HG03575 (cell line): ENCODE measurements around the gene PEPD.

Source experiments
- ATAC-seq: cut with Tn5 transposase; IDR thresholded peaks from one replicate; pipeline ENCODE4 v1.9.1; 2021; ENCODE audit not compliant: unreplicated experiment, insufficient number of reproducible peaks, low FRiP score; ENCODE audit errors: extremely low read depth

Gene PEPD

GRCh38 chr19:33363476-33363875, 158.1 kb downstream of the PEPD start:
- no peak for ATAC-seq

GRCh38 chr19:33362508-33363228, 158.9 kb downstream of the PEPD start:
- no peak for ATAC-seq

GRCh38 chr19:33359581-33359980, 162.0 kb downstream of the PEPD start:
- ATAC-seq, result no peak

- no peak for ATAC-seq
Observed at GRCh38 chr19:33358408-33358807, 163.2 kb downstream of the PEPD start.

DNA sequence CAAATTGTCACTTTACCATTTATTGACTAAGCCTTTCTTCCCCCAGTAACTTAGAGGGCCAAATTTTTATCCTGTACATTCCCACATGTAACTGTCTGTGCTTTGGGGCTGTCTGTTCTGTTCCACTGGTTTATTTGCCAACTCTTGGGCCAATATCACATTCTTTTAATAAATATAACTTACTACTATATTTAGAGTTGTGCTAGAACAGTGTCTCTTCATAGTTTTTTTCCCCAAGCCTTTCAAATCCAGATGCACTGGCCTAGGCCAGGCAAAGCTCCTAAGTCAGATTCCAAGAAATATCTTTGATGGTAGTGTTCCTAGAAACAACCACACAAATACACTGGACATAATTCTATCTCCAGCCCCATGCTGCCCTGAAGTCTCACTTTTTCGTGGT, 164.0 kb downstream of the PEPD start:
- ATAC-seq, result no peak

- no peak for ATAC-seq
Observed at GRCh38 chr19:33355535-33355934, 166.1 kb downstream of the PEPD start.

- ATAC-seq, result no peak
Observed at GRCh38 chr19:33350538-33351309, 170.9 kb downstream of the PEPD start.

DNA sequence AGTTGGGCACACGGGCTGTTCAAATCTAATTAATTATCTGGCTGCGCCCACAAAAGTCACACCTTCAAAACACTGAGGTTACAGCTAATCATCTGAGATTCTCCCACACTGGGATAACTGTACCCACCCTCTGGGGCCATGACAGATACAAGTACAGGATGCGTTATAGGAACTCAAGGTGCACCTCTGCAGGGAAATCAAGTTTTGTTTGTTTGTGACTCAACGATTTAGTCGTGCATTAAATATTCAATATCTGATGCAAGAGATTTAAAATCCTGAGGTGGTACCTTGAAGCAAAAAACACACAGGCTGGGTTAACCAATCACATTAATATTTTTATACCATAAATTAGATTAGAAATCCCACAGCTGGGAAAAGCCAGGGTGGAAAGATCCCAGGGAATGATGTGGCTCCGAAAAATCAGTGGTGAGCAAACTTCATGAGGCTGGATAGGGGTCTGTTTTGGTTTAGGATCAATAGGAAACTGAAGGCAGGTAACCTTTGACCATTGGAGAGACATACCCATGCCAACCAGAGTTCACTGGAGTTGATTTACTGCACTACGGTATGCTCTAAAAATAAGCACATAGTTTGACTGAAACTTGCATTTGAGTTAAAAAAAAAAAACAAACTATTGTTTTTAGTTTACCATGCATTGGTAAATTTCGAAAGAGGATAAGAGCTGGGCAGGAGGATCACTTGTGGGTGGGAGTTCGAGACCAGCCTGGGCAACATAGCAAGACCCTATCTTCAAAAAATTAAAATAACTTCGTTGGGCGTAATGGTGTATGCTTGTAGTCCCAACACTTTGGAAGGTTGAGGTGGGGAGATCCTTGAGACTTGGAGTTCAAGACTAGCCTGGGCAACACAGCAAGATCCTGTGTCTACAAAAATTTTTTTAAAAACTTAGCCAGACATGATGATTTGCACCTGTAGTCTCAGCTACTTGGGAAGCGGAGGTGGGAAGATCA, 172.0 kb downstream of the PEPD start:
- no peak for ATAC-seq

DNA sequence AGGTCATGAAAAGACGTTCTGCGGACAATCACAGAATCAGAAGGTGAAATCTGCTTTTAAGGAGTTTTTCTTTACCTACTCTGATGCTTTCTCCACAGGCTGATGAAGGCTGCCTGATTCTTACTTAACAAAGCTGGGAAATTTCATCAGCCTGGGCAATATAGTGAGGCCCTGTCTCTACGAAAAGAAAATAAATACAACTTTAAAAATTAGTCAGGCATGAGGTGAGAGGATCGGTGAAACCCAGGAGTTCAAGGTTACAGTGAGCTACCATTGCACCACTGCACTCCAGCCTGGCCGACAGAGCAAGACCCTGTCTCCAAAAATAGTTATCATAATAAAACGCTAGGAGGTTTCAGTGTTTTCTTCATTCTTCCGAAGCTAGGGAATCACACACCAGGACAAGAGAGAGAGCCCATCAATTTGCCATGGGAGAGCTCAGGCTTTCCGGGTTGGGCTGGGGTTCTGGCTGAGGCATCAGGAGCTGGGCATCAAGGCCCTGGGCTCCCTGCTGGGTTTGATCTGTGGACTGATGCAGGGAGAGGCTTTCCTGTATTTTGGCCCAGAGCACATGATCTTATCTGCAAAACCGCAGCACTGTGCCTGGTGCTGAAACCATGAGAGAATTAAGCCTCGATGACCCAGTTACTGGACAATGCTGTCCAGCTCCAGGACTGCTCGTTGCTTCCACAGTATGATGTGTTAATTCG, 173.1 kb downstream of the PEPD start:
- no peak for ATAC-seq

- no peak for ATAC-seq
Observed at GRCh38 chr19:33347300-33347699, 174.3 kb downstream of the PEPD start.

GRCh38 chr19:33346665-33347064, 174.9 kb downstream of the PEPD start:
- ATAC-seq, result no peak

DNA sequence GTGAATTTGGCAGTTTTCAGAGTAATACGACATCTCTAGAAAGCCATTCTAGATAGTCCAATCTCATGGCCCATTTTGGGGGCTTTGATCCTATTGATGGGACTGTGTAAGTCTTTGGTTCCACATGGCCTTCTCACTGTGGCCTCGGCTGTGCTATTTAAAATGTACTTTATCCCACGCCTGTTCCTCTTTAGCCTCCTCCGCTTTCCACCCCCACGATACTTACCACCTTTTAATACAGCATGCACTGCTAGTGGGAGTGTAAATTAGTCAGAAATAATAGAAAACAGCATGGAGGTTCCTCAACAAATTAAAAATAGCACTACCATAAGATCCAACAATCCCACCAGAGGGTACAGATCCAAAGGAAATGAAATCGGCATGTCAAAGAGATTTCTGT, 176.4 kb downstream of the PEPD start:
- ATAC-seq, result no peak

DNA sequence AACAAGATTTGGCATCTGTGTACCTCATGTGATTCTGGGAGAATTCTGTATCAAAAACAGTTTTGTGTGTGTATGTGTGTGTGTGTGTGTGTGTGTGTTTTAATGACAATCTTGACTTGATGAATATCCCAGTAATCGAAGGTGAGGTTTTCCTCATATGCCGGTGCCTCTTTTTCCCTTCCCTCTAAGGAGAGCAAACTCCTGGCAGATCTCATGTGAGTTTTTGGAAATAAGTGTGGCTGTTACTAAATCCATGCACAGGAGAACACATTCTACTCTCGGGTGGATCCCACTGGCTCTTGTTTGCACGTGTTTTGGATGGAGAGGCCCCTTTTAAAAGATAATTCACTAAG, 177.0 kb downstream of the PEPD start:
- no peak for ATAC-seq

DNA sequence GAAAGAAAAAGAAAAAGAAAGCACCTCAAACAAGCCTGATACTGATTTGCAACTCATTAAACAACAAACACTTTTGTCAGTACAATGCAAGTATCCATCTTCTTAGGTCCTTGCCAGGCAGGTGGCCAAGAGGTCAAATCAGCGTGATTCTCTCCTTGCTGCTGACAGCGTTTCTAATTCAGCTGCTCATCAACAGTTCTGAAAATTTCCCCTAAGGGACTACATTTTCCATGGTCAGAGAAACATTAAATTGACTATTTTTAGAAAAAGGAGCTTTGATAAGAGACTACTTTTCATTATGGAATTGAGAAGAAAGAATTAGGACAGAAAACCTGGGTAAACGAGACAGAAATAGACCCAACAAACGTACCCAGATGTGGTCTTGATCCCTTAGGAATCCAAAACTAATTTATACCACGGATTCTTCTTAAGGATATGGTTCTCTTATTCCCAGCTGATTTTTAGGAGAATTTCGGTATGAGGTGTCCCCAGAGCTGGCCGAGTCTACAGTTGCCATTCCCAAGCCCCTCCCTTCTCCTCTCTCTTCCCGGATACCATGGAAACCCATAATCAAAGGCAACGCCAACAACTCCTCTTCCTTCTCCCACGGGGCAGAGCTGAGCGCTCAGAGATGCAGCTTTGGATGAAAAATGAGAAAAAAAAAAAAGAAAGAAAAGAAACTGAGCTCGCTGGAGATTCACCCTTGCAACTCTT, 177.6 kb downstream of the PEPD start:
- no peak for ATAC-seq

DNA sequence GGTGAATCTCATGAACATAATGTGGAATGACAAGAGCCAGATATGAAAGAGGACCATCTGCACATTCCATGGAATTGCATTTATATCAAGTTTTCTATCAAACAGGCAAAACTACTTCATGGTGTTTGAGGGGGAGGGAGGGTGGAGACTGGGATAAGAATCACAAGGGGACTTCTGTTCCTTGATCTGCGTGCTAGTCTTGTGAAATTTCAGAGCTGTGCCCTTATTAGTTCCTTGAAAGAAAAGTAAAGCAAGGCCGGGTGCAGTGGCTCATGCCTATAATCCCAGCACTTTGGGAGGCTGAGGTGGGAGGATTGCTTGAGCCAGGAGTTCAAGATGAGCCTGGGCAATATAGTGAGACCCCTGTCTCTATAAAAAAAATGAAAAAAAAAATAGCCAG, 178.3 kb downstream of the PEPD start:
- no peak for ATAC-seq

- no peak for ATAC-seq
Observed at GRCh38 chr19:33340991-33341390, 180.6 kb downstream of the PEPD start.

DNA sequence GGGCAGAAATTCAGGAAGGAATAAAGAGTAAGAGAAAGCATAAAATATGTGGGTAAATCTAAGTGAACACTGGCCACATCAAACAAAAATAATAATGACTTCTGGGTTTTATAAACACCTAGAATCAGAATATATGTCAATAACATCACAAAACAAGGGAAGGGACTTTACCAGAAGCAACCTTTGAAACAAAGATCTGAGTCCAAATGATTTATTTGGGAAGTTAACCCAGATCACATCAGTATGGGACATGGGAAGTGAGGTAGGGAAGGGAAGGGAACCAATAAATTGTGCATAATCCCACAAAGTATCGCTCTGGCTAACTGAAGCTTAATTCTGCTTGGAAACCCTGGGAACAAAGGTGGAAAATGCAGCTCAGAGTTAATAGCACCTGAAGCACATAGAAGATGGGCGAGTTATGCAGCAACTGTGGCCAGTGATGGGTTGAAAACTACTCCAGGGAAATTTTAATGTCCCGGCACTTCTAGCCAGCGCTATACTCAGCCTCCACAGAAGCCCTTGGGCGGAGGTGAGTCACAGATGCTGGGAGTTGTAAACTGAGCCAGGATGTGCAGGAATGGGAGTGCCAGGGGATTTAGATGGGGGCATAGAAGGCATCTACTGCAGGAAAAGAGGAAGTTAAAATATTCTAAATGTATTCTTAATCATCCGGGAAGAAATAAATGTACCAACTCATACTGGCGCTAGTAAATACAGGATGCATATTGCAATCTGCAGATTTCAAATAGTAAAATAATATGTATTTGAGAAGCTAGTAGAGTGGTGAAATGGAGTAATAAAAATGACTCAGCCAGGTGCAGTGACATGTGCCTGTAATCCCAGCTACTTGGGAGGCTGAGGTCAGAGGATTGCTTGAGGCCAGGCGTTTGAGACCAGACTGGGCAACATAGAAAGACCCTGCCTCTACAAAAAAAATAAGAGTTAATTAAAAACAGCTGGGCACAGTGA, 182.3 kb downstream of the PEPD start:
- no peak for ATAC-seq
